Right renal pelvis (tissue), 4 donors: Measurements from ENCODE around the gene MET. TPM values are rescaled to one million over a fixed set of nuclear protein-coding genes. Genes with fewer than 3 reads are reported as not detected.
"Not testable (repeated sequence)": the region's sequence is repeated elsewhere in the genome, so short reads cannot be mapped to it uniquely, and the experiment has no call there.

Experiments
- DNase-seq, 4 donors: peaks; one replicate each; pipeline ENCODE4 v3.0.0-alpha.2; 2013; ENCODE audit warnings: low read depth in 4 of 4, low spot score in 3 of 4, missing footprints in 1 of 4
- polyA plus RNA-seq, 4 donors: library from polyadenylated mRNA; unstranded; fragments of 120-200 nt; gene quantifications; one replicate each; pipeline ENCODE4 v1.2.1, GENCODE V29; 2013; ENCODE audit not compliant: insufficient read length in 4 of 4

The MET gene
- polyA plus RNA-seq, 4 donors: 40.9 to 49.2 (median 46.4) TPM

- DNase-seq: no peak
These were observed 69.8 kb downstream of the MET start for GRCh38 chr7:116741625-116742316.

- no peak for DNase-seq
These were observed 70.6 kb downstream of the MET start for GRCh38 chr7:116742641-116743040.

- DNase-seq: not testable (repeated sequence)
These were observed 71.8 kb downstream of the MET start for GRCh38 chr7:116743835-116744234.

- DNase-seq: not testable (repeated sequence)
These were observed 74.4 kb downstream of the MET start for GRCh38 chr7:116746388-116746787.

GRCh38 chr7:116751070-116751469 lies 79.1 kb downstream of the MET start:
- not testable (repeated sequence) for DNase-seq

- no peak for DNase-seq
These were observed 80.5 kb downstream of the MET start for GRCh38 chr7:116752305-116753074.

- DNase-seq: no peak
These were observed 81.1 kb downstream of the MET start for GRCh38 chr7:116753130-116753529.

GRCh38 chr7:116754186-116754585 lies 82.2 kb downstream of the MET start:
- no peak for DNase-seq

GRCh38 chr7:116757283-116757682 lies 85.3 kb downstream of the MET start:
- no peak for DNase-seq

- DNase-seq: not testable (repeated sequence)
These were observed 87.6 kb downstream of the MET start for GRCh38 chr7:116759642-116760041.

- no peak for DNase-seq
These were observed 91.0 kb downstream of the MET start for GRCh38 chr7:116762971-116763370.

- no peak for DNase-seq
These were observed 91.7 kb downstream of the MET start for GRCh38 chr7:116763647-116764046.

- DNase-seq: no peak
These were observed 94.9 kb downstream of the MET start for GRCh38 chr7:116766881-116767280.

GRCh38 chr7:116769546-116769945 lies 97.5 kb downstream of the MET start:
- DNase-seq: no peak

GRCh38 chr7:116770941-116771340 lies 98.9 kb downstream of the MET start:
- DNase-seq: no peak

- no peak for DNase-seq
These were observed 99.6 kb downstream of the MET start for GRCh38 chr7:116771640-116772039.

- peak in 1 of 4 donors; percentile 22 for DNase-seq
These were observed 100.4 kb downstream of the MET start for GRCh38 chr7:116772423-116772863.

- DNase-seq: no peak
These were observed 101.1 kb downstream of the MET start for GRCh38 chr7:116772926-116773749.

- no peak for DNase-seq
These were observed 104.0 kb downstream of the MET start for GRCh38 chr7:116776046-116776445.

- peak in 1 of 4 donors; percentile 33 for DNase-seq
These were observed 104.8 kb downstream of the MET start for GRCh38 chr7:116776610-116777289.
